IMR-90 (cell line): ENCODE measurements around the gene GAS6. TPM values are rescaled to one million over a fixed set of nuclear protein-coding genes. Genes with fewer than 3 reads are reported as not detected.

Source experiments
- ATAC-seq: fragments of 200-7000 bp; cut with Tn5 transposase; 2 replicates; pipeline ENCODE4 v1.9.1; 2020; ENCODE audit warnings: low read depth, mild to moderate bottlenecking, moderate library complexity
- BruUV-seq: library from RNA; stranded (reverse); fragments of 400-500 nt; replicated peaks from 2 replicates; lab custom pipeline; 2021; lab: Mats Ljungman, UMichigan
- CTCF ChIA-PET: fragments of 300-600 bp; formaldehyde crosslinking; extraction: SDS; loops from one replicate; lab custom pipeline; 2021; ENCODE audit warnings: antibody characterized with exemption; lab: Yijun Ruan, JAX
- POLR2A ChIA-PET: fragments of 300-600 bp; sonication (Branson Sonifier 250); formaldehyde crosslinking; loops from one replicate; lab custom pipeline; 2022; ENCODE audit warnings: antibody characterized with exemption; ENCODE audit not compliant: unreplicated experiment; lab: Charles Lee
- DNase-seq: peaks from one replicate; pipeline ENCODE4 v3.0.0; 2013
- H2AFZ ChIP-seq: replicated peaks from 2 replicates; pipeline ENCODE3; 2013; ENCODE audit warnings: low read length, mild to moderate bottlenecking; ENCODE audit not compliant: poor library complexity
- H2AK5ac ChIP-seq: 2 replicates; pipeline ENCODE4 v1.6.1; 2013; ENCODE audit warnings: low read depth, low read length, inconsistent platforms
- H2AK9ac ChIP-seq: replicated peaks from 2 replicates; pipeline ENCODE3; 2013; ENCODE audit warnings: mild to moderate bottlenecking, low read depth, low read length, moderate library complexity; ENCODE audit not compliant: poor library complexity
- H2BK120ac ChIP-seq: 2 replicates; pipeline ENCODE4 v1.6.1; 2013; ENCODE audit warnings: low read depth, low read length, inconsistent platforms
- H2BK15ac ChIP-seq: 3 replicates; pipeline ENCODE4 v1.6.1; 2013; ENCODE audit warnings: low read depth, low read length, inconsistent platforms
- H2BK20ac ChIP-seq: 2 replicates; pipeline ENCODE4 v1.6.1; 2013; ENCODE audit warnings: low read depth, mild to moderate bottlenecking, inconsistent platforms, low read length, moderate library complexity
- H2BK5ac ChIP-seq: 2 replicates; pipeline ENCODE4 v1.6.1; 2013; ENCODE audit warnings: mild to moderate bottlenecking, low read depth, low read length, inconsistent platforms; ENCODE audit not compliant: poor library complexity, severe bottlenecking
- H3K14ac ChIP-seq: replicated peaks from 2 replicates; pipeline ENCODE4 v1.6.1; 2013; ENCODE audit warnings: low read depth, low read length, inconsistent platforms
- H3K18ac ChIP-seq: 2 replicates; pipeline ENCODE4 v1.6.1; 2013; ENCODE audit warnings: low read depth, low read length, control low read depth
- H3K23ac ChIP-seq: 2 replicates; pipeline ENCODE4 v1.6.1; 2013; ENCODE audit warnings: low read depth, low read length, inconsistent platforms
- H3K27ac ChIP-seq: 2 replicates; pipeline ENCODE4 v1.5.1; 2013; ENCODE audit warnings: mild to moderate bottlenecking, control low read depth, low read length; ENCODE audit not compliant: insufficient read depth
- H3K27me3 ChIP-seq: 2 replicates; pipeline ENCODE4 v1.6.1; 2013; ENCODE audit warnings: low read length; ENCODE audit not compliant: control insufficient read depth, insufficient read depth
- H3K36me3 ChIP-seq: 2 replicates; pipeline ENCODE4 v1.6.1; 2013; ENCODE audit warnings: low read length, mixed read lengths; ENCODE audit not compliant: control insufficient read depth, insufficient read depth
- H3K4ac ChIP-seq: 2 replicates; pipeline ENCODE4 v1.6.1; 2013; ENCODE audit warnings: low read depth, low read length, inconsistent platforms
- H3K4me1 ChIP-seq: 2 replicates; pipeline ENCODE4 v1.6.1; 2013; ENCODE audit warnings: low read length, mixed read lengths; ENCODE audit not compliant: control insufficient read depth, insufficient read depth
- H3K4me2 ChIP-seq: 2 replicates; pipeline ENCODE4 v1.6.1; 2013; ENCODE audit warnings: low read depth, mild to moderate bottlenecking, control low read depth, low read length, moderate library complexity
- H3K4me3 ChIP-seq: 2 replicates; pipeline ENCODE4 v1.5.1; 2013; ENCODE audit warnings: low read depth, mild to moderate bottlenecking, control low read depth, low read length, moderate library complexity; ENCODE audit not compliant: insufficient read depth
- H3K56ac ChIP-seq: 2 replicates; pipeline ENCODE4 v1.6.1; 2013; ENCODE audit warnings: low read length, inconsistent platforms; ENCODE audit not compliant: insufficient read depth; ENCODE audit errors: extremely low read depth
- H3K79me1 ChIP-seq, 2 experiments: 2 replicates each; pipeline ENCODE4 v1.6.1; 2013; ENCODE audit warnings: low read length in 2 of 2, inconsistent platforms in 1 of 2, low read depth in 1 of 2
- H3K9ac ChIP-seq: 2 replicates; pipeline ENCODE4 v1.6.1; 2013; ENCODE audit warnings: low read depth, low read length, control low read depth
- H3K9me1 ChIP-seq: 2 replicates; pipeline ENCODE4 v1.6.1; 2013; ENCODE audit warnings: low read length, inconsistent platforms; ENCODE audit not compliant: insufficient read depth
- H3K9me3 ChIP-seq: 2 replicates; pipeline ENCODE4 v1.6.1; 2013; ENCODE audit warnings: low read length; ENCODE audit not compliant: control insufficient read depth, insufficient read depth
- H4K20me1 ChIP-seq: 2 replicates; pipeline ENCODE4 v1.6.1; 2013; ENCODE audit warnings: low read length, inconsistent platforms; ENCODE audit not compliant: insufficient read depth
- H4K5ac ChIP-seq: 2 replicates; pipeline ENCODE4 v1.6.1; 2013; ENCODE audit warnings: mild to moderate bottlenecking, low read depth, low read length, control low read depth
- H4K8ac ChIP-seq, 2 experiments: 2 replicates each; pipeline ENCODE4 v1.6.1; 2013; ENCODE audit warnings: low read depth in 2 of 2, low read length in 2 of 2, control low read depth in 1 of 2, inconsistent platforms in 1 of 2
- H4K91ac ChIP-seq: 2 replicates; pipeline ENCODE4 v1.6.1; 2013; ENCODE audit warnings: low read depth, low read length, inconsistent platforms; ENCODE audit not compliant: insufficient read depth
- BHLHE40 ChIP-seq: fragments of 150-350 bp; IDR thresholded peaks from 2 replicates; pipeline ENCODE4 v1.6.1; 2016; ENCODE audit warnings: mild to moderate bottlenecking, low read depth, low read length
- CHD1 ChIP-seq: IDR thresholded peaks from 2 replicates; pipeline ENCODE4 v1.6.1; 2012; ENCODE audit warnings: low read depth, low read length, improper control_type of control experiment
- ELK1 ChIP-seq: fragments of 150-350 bp; IDR thresholded peaks from 2 replicates; pipeline ENCODE4 v1.6.1; 2016; ENCODE audit warnings: low read depth, mild to moderate bottlenecking, low read length, moderate library complexity, borderline replicate concordance
- FOS ChIP-seq: fragments of 150-350 bp; IDR thresholded peaks from 2 replicates; pipeline ENCODE4 v1.6.1; 2016; ENCODE audit warnings: low read depth, low read length
- MAFK ChIP-seq: IDR thresholded peaks from 2 replicates; pipeline ENCODE4 v1.6.1; 2012; ENCODE audit warnings: low read depth, low read length, improper control_type of control experiment
- MAZ ChIP-seq: IDR thresholded peaks from 2 replicates; pipeline ENCODE4 v1.6.1; 2012; ENCODE audit warnings: low read depth, mild to moderate bottlenecking, low read length, improper control_type of control experiment, moderate library complexity, borderline replicate concordance
- MXI1 ChIP-seq: IDR thresholded peaks from 2 replicates; pipeline ENCODE4 v1.6.1; 2012; ENCODE audit warnings: low read depth, mild to moderate bottlenecking, low read length, moderate library complexity, borderline replicate concordance
- NFE2L2 ChIP-seq: fragments of 150-350 bp; IDR thresholded peaks from 2 replicates; pipeline ENCODE4 v1.6.1; 2016; ENCODE audit warnings: low read depth, mild to moderate bottlenecking, low read length
- POLR2A ChIP-seq: IDR thresholded peaks from 2 replicates; pipeline ENCODE4 v1.6.1; 2012; ENCODE audit warnings: mild to moderate bottlenecking, low read depth, low read length
- RAD21 ChIP-seq: IDR thresholded peaks from 2 replicates; pipeline ENCODE4 v1.6.1; 2012; ENCODE audit warnings: low read length, improper control_type of control experiment
- RCOR1 ChIP-seq: IDR thresholded peaks from 2 replicates; pipeline ENCODE4 v1.6.1; 2012; ENCODE audit warnings: mild to moderate bottlenecking, low read length, improper control_type of control experiment; ENCODE audit not compliant: insufficient replicate concordance
- RFX5 ChIP-seq: IDR thresholded peaks from 2 replicates; pipeline ENCODE4 v1.8.0; 2012; ENCODE audit warnings: low read depth, mild to moderate bottlenecking, low read length, moderate library complexity
- SMC3 ChIP-seq: fragments of 150-350 bp; IDR thresholded peaks from 2 replicates; pipeline ENCODE4 v1.6.1; 2016; ENCODE audit warnings: low read depth, mild to moderate bottlenecking, antibody characterized with exemption, low read length, moderate library complexity
- USF2 ChIP-seq: fragments of 150-350 bp; IDR thresholded peaks from 2 replicates; pipeline ENCODE4 v1.6.1; 2017; ENCODE audit warnings: mild to moderate bottlenecking, antibody characterized with exemption, low read length, low read depth
- whole genome bisulfite sequencing, 2 experiments: methylation state at CpG; one replicate each; pipeline versions ENCODE4 v1.1.5 to v1.1.7; 2013; ENCODE audit warnings: missing lambda C conversion rate in 2 of 2; ENCODE audit not compliant: insufficient read length in 1 of 2; ENCODE audit errors: extremely low coverage in 2 of 2; 5-methylcytosine and 5-hydroxymethylcytosine counted together
- dilution Hi-C: fragments of 300-500 bp; cut with HindIII; formaldehyde crosslinking; loops from one replicate; pipeline ENCODE4 v1.14.3; 2018; ENCODE audit warnings: low sequenced_read_pairs; ENCODE audit not compliant: unreplicated experiment
- in situ Hi-C: fragments of 300-500 bp; cut with MboI; formaldehyde crosslinking; loops from 3 replicates; pipeline ENCODE4 v1.14.3; 2019; ENCODE audit warnings: low sequenced_read_pairs, inconsistent platforms, mixed read lengths
- intact Hi-C: fragments of 100-400 bp; cut with micrococcal nuclease; formaldehyde crosslinking; loops from 2 replicates; pipeline ENCODE4 v1.10.0; 2022
- polyA plus RNA-seq, 3 experiments: library from polyadenylated mRNA; depleted of rRNA; stranded (reverse); fragments of >200 nt; gene quantifications; 2 replicates each; pipeline ENCODE4 v1.2.3, GENCODE V29; 2012; ENCODE audit warnings: low replicate concordance in 1 of 3
- total RNA-seq: library from RNA; depleted of rRNA; stranded (reverse); fragments of >200 nt; gene quantifications from 2 replicates; pipeline ENCODE4 v1.2.3, GENCODE V29; 2012

Gene GAS6
- total and polyA plus RNA-seq, 2 of the 4 experiments (the other 2 are of a cell fraction) = 220 to 823 TPM

DNA sequence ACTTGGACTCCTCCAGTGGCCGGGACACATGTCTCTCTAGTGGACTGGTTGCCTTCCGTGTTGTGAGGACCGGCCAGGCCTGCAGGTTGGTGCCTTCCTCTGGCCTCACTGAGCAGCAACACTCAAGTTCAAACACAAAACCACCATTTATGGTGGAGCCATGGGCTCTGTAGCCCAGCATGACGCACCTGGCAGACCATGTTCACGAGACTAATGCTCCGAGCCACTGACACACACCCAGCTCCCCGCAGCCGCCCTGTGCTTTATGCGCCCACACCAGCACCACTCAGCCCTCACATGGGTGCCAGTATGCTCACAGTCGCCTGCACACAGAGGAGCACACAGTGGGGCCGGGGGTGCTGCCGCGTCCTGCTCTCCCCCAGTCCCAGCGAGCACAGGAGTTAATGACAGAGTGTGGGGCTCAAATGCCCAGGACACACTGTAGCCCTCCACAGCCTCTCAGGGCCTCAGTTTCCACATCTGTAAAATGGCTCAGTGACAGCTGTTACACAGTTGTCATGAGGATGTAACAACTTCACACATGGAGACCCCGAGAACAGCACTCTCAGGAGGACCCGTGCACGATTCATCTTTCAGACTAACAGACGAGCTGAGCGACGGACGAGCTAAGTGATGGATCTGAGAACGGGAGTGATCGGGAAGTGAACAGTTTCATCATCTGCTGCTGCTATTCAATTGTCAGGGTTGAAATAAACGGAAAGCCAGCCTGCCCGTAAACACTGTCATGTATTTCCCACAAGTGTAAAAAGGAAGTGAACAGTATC, 7.8 kb downstream of the GAS6 start:
- Histone ChIP-seq H3K4me2 (peak overlapping the region; percentile 43), H4K20me1 (peaks cover 100% of the 10 kb centered on the region), H3K4ac (peak overlapping the region; percentile 34), H3K4me3 (no peak overlapping the region), H3K79me1 (peaks cover 7 to 88% of the 10 kb centered on the region in 2 experiments), H3K27me3 (no peaks in the 10 kb centered on the region), H2BK120ac (peak overlapping the region; percentile 18; the same call in 1 of the 2 replicates), H2AK9ac (peak overlapping the region; percentile 31), H3K9ac (no peak overlapping the region; the same call in 1 of the 2 replicates), H3K36me3 (peaks cover 30% of the 10 kb centered on the region), H2AK5ac (peak overlapping the region; percentile 77; the same call in 1 of the 2 replicates), H3K18ac (peak overlapping the region; percentile 16; the same call in 1 of the 2 replicates), H2AFZ (peak overlapping the region; percentile 18), H3K14ac (peak overlapping the region; percentile 23), H4K91ac (peak overlapping the region; percentile 14; the same call in 1 of the 2 replicates), H2BK5ac (peak overlapping the region; percentile 38), H3K9me3 (no peaks in the 10 kb centered on the region), H3K56ac (no peak overlapping the region), H4K8ac (peak overlapping the region in 1 of 2 experiments; percentile 45; a peak in 2 of 4 replicates), H3K9me1 (peaks cover 51% of the 10 kb centered on the region), H4K5ac (no peak overlapping the region; the same call in 1 of the 2 replicates), H3K4me1 (peaks cover 58% of the 10 kb centered on the region), H2BK15ac (no peak overlapping the region), H3K23ac (0 out of 2 replicates have a peak overlapping the region, but pooled peaks have one; percentile 20), H3K27ac (peak overlapping the region; percentile 41; the same call in 1 of the 2 replicates), H2BK20ac (no peak overlapping the region)
- ChIA-PET POLR2A (interaction anchor here (0.5 kb wide), 1 partner anchor 30 kb away, joined by 8 read pairs; no protein-coding TSS in a partner anchor), CTCF (no interaction called here)
- in situ Hi-C loops = no loop called here
- no peak for TF ChIP-seq USF2
- no peak for TF ChIP-seq ELK1
- TF ChIP-seq RCOR1 = no peak
- TF ChIP-seq BHLHE40 = no peak
- no peak for TF ChIP-seq SMC3
- no peak for TF ChIP-seq FOS
- no peak for TF ChIP-seq MAFK
- no peak for TF ChIP-seq NFE2L2
- no peak for TF ChIP-seq RFX5
- no peak for TF ChIP-seq MAZ
- TF ChIP-seq CHD1 = no peak
- no peak for TF ChIP-seq MXI1
- no peak for TF ChIP-seq RAD21
- TF ChIP-seq POLR2A = no peak
- BruUV-seq = no TSS peak
- DNase-seq (no peak), ATAC-seq (no peak)
- intact Hi-C loops = no loop called here
- dilution Hi-C loops = no loop called here
- WGBS, 2 experiments = 88% methylated on average over 20 of the region's 25 CpGs; no CpG with 5 or more reads in 1 of the 2 experiments
